Activated T-helper 1 cell treated with Interleukin-2 at 50 U/mL for 16 hours (primary cell): ENCODE results near the gene CRYBA2.

Experiments used
- DNase-seq: peaks from one replicate; pipeline ENCODE4 v3.0.0-alpha.2; 2020; ENCODE audit warnings: low read depth

Gene CRYBA2

GRCh38 chr2:219023045-219023605, 29.9 kb upstream of the CRYBA2 start:
- no peak for DNase-seq

GRCh38 chr2:219022616-219023015, 29.4 kb upstream of the CRYBA2 start:
- DNase-seq: no peak

DNA sequence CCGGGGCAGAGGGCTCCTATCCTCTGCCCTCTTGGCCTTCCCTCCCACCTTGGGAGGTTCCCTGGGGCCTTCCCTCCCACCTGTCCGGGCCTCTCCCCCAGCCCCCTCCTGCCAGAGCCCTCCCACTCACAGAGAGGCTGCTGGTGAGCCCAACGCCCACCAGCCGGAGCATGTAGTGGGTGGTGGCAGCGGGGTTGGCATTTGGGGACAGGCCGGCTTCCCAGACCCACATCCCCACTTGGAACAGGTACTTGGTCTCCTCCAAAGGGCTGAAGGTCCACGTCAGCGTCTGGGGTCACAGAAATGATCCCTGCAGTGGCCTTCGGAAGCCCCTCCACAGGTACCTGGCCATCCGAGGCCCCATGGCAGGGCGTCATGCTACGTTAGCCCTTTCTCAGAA, 28.8 kb upstream of the CRYBA2 start:
- no peak for DNase-seq

DNA sequence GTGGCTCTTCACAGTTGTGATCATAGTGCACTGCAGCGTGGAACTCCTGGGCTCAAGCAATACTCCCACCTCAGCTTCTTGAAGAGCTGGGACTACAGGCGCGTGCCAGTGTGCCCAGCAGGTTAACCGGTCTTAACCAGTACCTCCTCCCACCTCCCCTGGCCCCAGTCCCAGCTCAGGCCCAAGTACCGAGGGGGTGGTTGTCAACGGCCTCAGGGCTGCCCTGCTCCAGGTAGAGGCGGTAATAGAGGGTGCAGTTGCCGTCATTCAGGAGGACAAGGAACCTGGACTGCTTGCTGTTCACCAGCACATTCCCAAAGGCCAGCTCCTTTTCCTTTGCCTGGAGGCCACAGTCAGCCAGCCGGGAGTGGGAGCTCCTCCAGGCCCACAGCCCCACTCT, 28.4 kb upstream of the CRYBA2 start:
- DNase-seq: no peak

- DNase-seq: no peak
Measured at GRCh38 chr2:219020604-219021365, 27.6 kb upstream of the CRYBA2 start.

DNA sequence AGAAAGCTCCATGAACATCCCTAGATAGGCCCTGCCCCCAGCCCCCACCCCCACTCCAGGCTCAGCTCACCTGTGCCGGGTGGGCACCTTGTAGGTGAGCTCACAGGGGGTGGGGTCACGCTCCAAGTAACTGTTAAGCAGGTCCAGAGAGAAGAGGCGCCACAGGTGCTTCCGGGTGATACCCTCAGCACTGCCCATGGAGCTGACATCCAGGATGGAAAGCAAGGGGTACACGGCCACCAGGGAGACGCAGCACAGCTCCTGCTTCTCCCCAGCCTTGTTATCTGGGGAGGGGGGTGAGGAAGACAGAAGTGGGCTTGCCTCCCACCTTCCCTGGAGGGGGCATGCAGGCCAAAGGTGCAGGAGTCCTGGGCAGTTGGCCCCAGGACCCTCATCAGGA, 26.2 kb upstream of the CRYBA2 start:
- no peak for DNase-seq

- DNase-seq: no peak
Measured at GRCh38 chr2:219018726-219019125, 25.5 kb upstream of the CRYBA2 start.

DNA sequence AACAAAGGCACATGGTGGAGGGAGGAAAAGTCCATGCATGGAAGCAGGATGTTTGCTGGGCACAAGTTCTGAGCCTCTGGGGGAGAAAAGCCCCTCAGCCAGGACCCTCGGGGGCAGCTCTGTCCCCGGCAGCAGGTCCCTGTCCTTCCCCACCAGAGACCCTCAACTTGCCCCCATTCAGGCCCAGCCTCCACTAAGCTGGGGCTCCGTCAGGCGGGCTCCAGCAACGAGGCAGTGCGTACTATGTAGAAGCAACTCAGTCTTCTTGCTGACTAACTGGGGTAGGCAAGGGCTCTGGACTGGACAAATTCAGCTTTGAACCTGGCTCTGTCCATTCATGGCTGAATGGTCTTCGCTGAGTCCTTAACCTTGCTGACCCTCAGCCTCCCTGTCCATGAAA, 25.1 kb upstream of the CRYBA2 start:
- DNase-seq: no peak

- no peak for DNase-seq
Measured at GRCh38 chr2:219017201-219017931, 24.1 kb upstream of the CRYBA2 start.

DNA sequence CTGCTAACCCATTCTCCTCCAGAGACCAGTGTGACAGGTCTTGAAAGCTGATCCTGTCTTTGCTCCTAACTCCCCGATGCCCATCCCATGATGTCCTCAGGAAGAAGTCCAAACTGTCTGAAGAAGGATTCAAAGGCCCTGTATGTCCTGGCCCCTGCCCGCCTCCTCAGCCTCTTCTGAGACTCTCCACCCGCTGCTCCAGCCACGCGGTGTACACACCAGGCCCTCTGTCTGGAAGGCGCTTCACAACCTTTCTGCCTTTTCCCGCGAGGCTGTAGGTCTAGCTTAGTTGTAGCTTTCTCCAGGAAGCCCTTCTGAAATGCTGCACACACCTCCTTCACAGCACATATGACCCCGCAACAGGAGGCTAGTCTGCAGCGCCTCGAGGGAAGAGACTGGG, 23.5 kb upstream of the CRYBA2 start:
- DNase-seq: no peak

GRCh38 chr2:219010873-219011272, 17.7 kb upstream of the CRYBA2 start:
- no peak for DNase-seq

- no peak for DNase-seq
Measured at GRCh38 chr2:219010162-219010756, 17.0 kb upstream of the CRYBA2 start.

- no peak for DNase-seq
Measured at GRCh38 chr2:219009294-219009693, 16.1 kb upstream of the CRYBA2 start.

DNA sequence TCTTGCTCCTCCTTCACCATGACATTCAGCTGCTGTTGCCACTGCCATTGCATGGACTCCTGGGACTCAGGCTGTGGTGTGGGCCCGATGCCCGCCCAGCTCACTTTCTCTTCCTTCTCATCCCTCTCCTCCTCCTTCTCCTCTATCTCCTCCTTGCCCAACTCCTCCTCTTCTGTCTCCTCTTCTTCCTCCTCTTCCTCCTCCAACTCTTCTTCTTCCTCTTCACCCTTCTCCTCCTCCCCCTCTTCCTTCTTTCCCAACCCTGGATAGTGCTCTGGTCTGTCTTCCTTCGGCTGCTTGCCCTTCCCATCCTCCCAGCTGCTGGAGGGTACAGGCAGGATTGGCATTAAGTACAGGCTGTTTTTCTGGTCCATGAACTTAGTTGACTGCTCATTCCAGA, 10.8 kb upstream of the CRYBA2 start:
- DNase-seq: no peak

- no peak for DNase-seq
Measured at GRCh38 chr2:219003267-219003634, 10.0 kb upstream of the CRYBA2 start.

- no peak for DNase-seq
Measured at GRCh38 chr2:219002395-219003266, 9.4 kb upstream of the CRYBA2 start.

DNA sequence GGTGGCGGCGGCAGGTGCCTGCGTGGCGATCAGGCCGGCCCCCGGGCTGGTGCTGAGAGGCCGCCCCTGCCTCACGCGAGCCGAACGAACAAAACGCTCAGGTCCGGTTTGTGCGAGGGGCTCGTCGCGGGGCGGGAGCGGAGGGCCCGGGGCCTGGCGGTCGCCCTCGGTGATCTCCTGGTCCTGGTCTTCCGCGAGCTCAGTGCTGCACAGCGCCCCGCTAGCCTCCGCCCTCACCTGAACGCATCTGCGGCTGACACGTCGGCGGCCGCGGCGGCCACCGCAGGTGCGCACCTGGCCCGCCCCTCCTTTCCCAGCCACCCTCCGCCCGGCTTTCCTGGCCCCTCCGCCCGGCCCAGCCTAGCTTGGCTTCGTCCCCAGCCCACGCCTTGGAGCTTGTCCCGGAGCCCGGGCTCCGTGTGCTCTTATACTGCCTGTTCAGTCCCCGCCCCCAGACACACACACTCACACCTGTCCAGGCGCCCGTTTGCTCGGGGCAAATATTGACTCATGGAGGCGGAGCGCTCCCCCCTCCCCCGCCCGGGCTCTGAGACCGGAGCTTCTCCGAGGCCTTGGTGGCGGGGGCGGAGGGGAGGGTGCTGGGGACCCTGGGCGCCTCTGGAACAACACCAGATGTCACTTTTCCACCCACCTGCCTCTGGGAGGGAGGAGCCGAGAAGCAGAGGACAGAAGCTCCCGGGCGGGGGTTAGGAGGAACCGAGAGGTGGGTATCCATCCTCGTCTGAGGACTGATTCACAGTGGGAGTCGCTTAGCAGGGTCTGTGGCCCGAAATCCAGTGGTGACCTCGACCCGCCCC, 8.6 kb upstream of the CRYBA2 start:
- no peak for DNase-seq

DNA sequence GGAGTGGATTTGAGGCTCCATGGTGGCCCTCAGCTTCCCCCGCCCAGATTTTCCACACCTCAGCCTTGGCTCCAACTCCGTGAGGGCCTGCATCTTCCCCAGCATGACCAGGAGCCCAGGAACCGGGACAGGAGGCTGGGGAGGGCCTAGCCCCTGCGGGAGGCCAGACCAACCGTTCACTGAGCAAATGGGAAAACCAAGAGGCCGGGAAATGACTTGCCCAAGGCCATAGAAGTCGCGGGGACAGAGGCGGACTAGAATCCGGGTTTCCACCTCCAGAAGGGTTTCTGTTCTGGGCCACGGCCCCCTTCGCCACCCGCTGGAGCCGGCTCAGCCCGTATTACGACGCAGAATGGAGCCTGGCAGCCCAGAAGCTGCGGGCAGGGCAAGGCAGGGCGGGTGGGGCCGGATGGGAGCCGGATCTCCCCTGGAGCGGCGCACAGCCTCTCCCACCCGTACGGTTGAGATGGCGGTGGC, 7.9 kb upstream of the CRYBA2 start:
- no peak for DNase-seq

- no peak for DNase-seq
Measured at GRCh38 chr2:219000569-219000960, 7.3 kb upstream of the CRYBA2 start.

DNA sequence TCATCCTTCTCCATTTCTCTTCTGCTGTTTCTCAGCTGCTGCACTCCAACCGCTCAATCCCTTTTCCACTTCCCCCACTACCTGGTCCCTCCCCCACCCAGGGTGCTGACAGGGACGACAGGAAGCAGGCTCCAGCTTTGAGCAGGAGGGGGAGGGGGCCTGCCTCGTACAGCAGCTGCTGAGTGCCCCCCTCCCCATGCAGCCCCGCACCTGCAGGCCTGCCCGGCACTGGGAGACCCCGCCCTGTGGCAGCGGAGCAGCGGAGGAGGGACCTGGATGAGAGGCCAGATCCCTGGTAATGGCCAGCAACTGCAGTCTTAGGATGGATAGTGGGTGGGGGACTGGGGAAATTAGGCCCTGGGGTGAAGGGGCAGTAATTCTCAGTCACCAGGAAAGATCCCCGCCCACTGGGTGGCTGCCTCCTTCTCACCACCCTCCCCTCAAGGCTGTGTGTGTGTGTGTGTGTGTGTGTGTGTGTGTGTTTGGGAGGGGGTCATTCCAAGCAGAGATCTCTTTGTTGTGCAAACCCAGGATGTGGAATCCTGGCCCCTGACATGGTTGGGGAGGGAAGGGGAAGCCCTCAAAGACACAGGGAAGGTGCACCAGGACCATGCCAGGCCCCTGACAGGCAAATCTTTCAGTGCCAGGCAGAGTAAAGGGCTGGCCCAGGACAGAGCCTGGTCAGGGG, 6.8 kb upstream of the CRYBA2 start:
- no peak for DNase-seq
